WTC11 (cell line): ENCODE data around the gene OGA. TPM values are rescaled to one million over a fixed set of nuclear protein-coding genes. Genes with fewer than 3 reads are reported as not detected.

Experiments
- ATAC-seq: fragments of 200-7000 bp; cut with Tn5 transposase; 2 replicates; pipeline ENCODE4 v1.10.0; 2021; ENCODE audit warnings: mild to moderate bottlenecking, moderate library complexity
- CTCF ChIA-PET: fragments of 300-600 bp; sonication (Branson Sonifier 250); formaldehyde crosslinking; loops from one replicate; lab custom pipeline; 2021; ENCODE audit warnings: antibody characterized with exemption; lab: Charles Lee
- POLR2A ChIA-PET: fragments of 350-600 bp; sonication (Branson Sonifier 250); formaldehyde crosslinking; loops from one replicate; lab custom pipeline; 2021; ENCODE audit warnings: antibody characterized with exemption; lab: Charles Lee
- DNase-seq: peaks from one replicate; pipeline ENCODE4 v3.0.0; 2021; ENCODE audit warnings: low spot score
- H3K27ac Mint-ChIP-seq: 2 replicates; pipeline ENCODE4 v1.8.0; 2021; ENCODE audit warnings: mixed read lengths
- H3K27me3 Mint-ChIP-seq: 2 replicates; pipeline ENCODE4 v1.8.0; 2021; ENCODE audit warnings: low read depth, mild to moderate bottlenecking, moderate library complexity, mixed read lengths
- H3K36me3 Mint-ChIP-seq: 2 replicates; pipeline ENCODE4 v1.8.0; 2021; ENCODE audit warnings: mixed read lengths
- H3K4me1 Mint-ChIP-seq: 2 replicates; pipeline ENCODE4 v1.8.0; 2022; ENCODE audit warnings: mixed read lengths
- H3K4me3 Mint-ChIP-seq: 2 replicates; pipeline ENCODE4 v1.8.0; 2021; ENCODE audit warnings: mild to moderate bottlenecking, moderate library complexity, mixed read lengths
- H3K9me3 Mint-ChIP-seq: 2 replicates; pipeline ENCODE4 v1.8.0; 2021; ENCODE audit warnings: mixed read lengths
- ATF1 ChIP-seq: sonication (generic); formaldehyde crosslinking; IDR thresholded peaks from 2 replicates; pipeline ENCODE4 v1.8.1; 2023; ENCODE audit warnings: mild to moderate bottlenecking, moderate library complexity, missing genetic modification reagents
- CDX4 ChIP-seq: fragments of 250-450 bp; sonication (Bioruptor Pico); IDR thresholded peaks from 2 replicates; pipeline ENCODE4 v1.9.0; 2021; ENCODE audit warnings: moderate library complexity, mild to moderate bottlenecking, inconsistent platforms, borderline replicate concordance
- ELF4 ChIP-seq: sonication (generic); formaldehyde crosslinking; IDR thresholded peaks from 2 replicates; pipeline ENCODE4 v1.8.1; 2022; ENCODE audit warnings: low read depth, mild to moderate bottlenecking, moderate library complexity, missing genetic modification reagents
- FOXJ3 ChIP-seq: sonication (generic); formaldehyde crosslinking; IDR thresholded peaks from 2 replicates; pipeline ENCODE4 v1.9.0; 2021; ENCODE audit warnings: missing genetic modification reagents, mild to moderate bottlenecking, borderline replicate concordance
- FOXP1 ChIP-seq: sonication (generic); formaldehyde crosslinking; IDR thresholded peaks from 2 replicates; pipeline ENCODE4 v1.8.0; 2022; ENCODE audit warnings: missing genetic modification reagents, mild to moderate bottlenecking, moderate library complexity, borderline replicate concordance
- HMGA2 ChIP-seq: fragments of 250-450 bp; sonication (Bioruptor Pico); IDR thresholded peaks from 2 replicates; pipeline ENCODE4 v1.4.0; 2021; ENCODE audit warnings: mild to moderate bottlenecking, moderate library complexity
- HMGXB4 ChIP-seq: sonication (generic); formaldehyde crosslinking; IDR thresholded peaks from 2 replicates; pipeline ENCODE4 v1.8.1; 2023; ENCODE audit warnings: mild to moderate bottlenecking, moderate library complexity, missing genetic modification reagents
- JUN ChIP-seq: sonication (generic); formaldehyde crosslinking; IDR thresholded peaks from 2 replicates; pipeline ENCODE4 v1.8.0; 2023; ENCODE audit warnings: mild to moderate bottlenecking, missing genetic modification reagents
- MAX ChIP-seq: sonication (generic); formaldehyde crosslinking; IDR thresholded peaks from 2 replicates; pipeline ENCODE4 v1.8.0; 2022; ENCODE audit warnings: mild to moderate bottlenecking, missing genetic modification reagents
- MLX ChIP-seq: sonication (generic); formaldehyde crosslinking; IDR thresholded peaks from 2 replicates; pipeline ENCODE4 v1.8.1; 2023; ENCODE audit warnings: mild to moderate bottlenecking, missing genetic modification reagents, moderate library complexity
- NR1H2 ChIP-seq: sonication (generic); formaldehyde crosslinking; IDR thresholded peaks from 2 replicates; pipeline ENCODE4 v1.9.0; 2021; ENCODE audit warnings: mild to moderate bottlenecking, moderate library complexity, missing genetic modification reagents
- PREB ChIP-seq: sonication (generic); formaldehyde crosslinking; IDR thresholded peaks from 2 replicates; pipeline ENCODE4 v1.8.1; 2022; ENCODE audit warnings: mild to moderate bottlenecking, missing genetic modification reagents, moderate library complexity, borderline replicate concordance
- SMAD3 ChIP-seq: sonication (generic); formaldehyde crosslinking; IDR thresholded peaks from 2 replicates; pipeline ENCODE4 v1.8.0; 2022; ENCODE audit warnings: missing genetic modification reagents, mild to moderate bottlenecking, borderline replicate concordance
- SMAD4 ChIP-seq: sonication (generic); formaldehyde crosslinking; IDR thresholded peaks from 2 replicates; pipeline ENCODE4 v1.8.0; 2022; ENCODE audit warnings: mild to moderate bottlenecking, missing genetic modification reagents
- SP1 ChIP-seq: sonication (generic); formaldehyde crosslinking; conservative IDR thresholded peaks from 2 replicates; pipeline ENCODE4 v1.8.1; 2022; ENCODE audit warnings: missing genetic modification reagents
- ZNF396 ChIP-seq: fragments of 250-450 bp; sonication (Bioruptor Pico); IDR thresholded peaks from 2 replicates; pipeline ENCODE4 v1.8.0; 2021; ENCODE audit warnings: mild to moderate bottlenecking, moderate library complexity, borderline replicate concordance
- ZNF416 ChIP-seq: fragments of 250-450 bp; sonication (Bioruptor Pico); IDR thresholded peaks from 2 replicates; pipeline ENCODE4 v1.9.0; 2021; ENCODE audit warnings: mild to moderate bottlenecking, inconsistent platforms
- ZNF425 ChIP-seq: fragments of 250-450 bp; sonication (Bioruptor Pico); conservative IDR thresholded peaks from 2 replicates; pipeline ENCODE4 v1.9.0; 2021; ENCODE audit warnings: mild to moderate bottlenecking
- ZSCAN18 ChIP-seq: fragments of 250-450 bp; sonication (Bioruptor Pico); IDR thresholded peaks from 2 replicates; pipeline ENCODE4 v2.1.2; 2022; ENCODE audit warnings: mild to moderate bottlenecking, moderate library complexity
- total RNA-seq: library from RNA; stranded (reverse); gene quantifications from 3 replicates; pipeline ENCODE4 v1.2.3, GENCODE V29; 2021

Gene OGA
- total RNA-seq, 1 experiment from 2014 or later = 111 TPM

GRCh38 chr10:101772895-101773761, 45.1 kb downstream of the OGA start (continued):
- TF ChIP-seq FOXJ3 (CRISPR knock-in tag) (no peak), ZNF396 (CRISPR knock-in tag) (no peak), ATF1 (CRISPR knock-in tag) (no peak), ELF4 (CRISPR knock-in tag) (no peak)
- TF ChIP-seq, all 79 proteins: peak for 0

- POLR2A ChIA-PET = interaction anchor here (2.0 to 2.5 kb wide), 2 partner anchors 13 to 46 kb away, joined by 8 to 11 read pairs; partner anchors contain the start of gene OGA
- H3K36me3 Mint-ChIP-seq = no peaks in the 10 kb centered on the region
- no peak overlapping the region for H3K4me3 Mint-ChIP-seq
- CTCF ChIA-PET = interaction anchor here (0.8 to 8.3 kb wide), 14 partner anchors 10 to 677 kb away, joined by 3 to 110 read pairs (median 4); partner anchors contain the start of gene NPM3
- peaks cover 50% of the 10 kb centered on the region for H3K27me3 Mint-ChIP-seq
- TF ChIP-seq SMAD4 (CRISPR knock-in tag) (no peak), MLX (CRISPR knock-in tag) (no peak), MAX (CRISPR knock-in tag) (no peak), SMAD3 (CRISPR knock-in tag) (no peak), ZSCAN18 (no peak), HMGXB4 (no peak), PREB (CRISPR knock-in tag) (no peak), FOXP1 (CRISPR knock-in tag) (no peak), ZNF425 (CRISPR knock-in tag) (no peak), ZNF416 (CRISPR knock-in tag) (no peak), HMGA2 (CRISPR knock-in tag) (no peak), NR1H2 (CRISPR knock-in tag) (no peak), SP1 (CRISPR knock-in tag) (no peak), CDX4 (CRISPR knock-in tag) (no peak), JUN (no peak)
- no peak overlapping the region for H3K27ac Mint-ChIP-seq
- ATAC-seq (no peak), DNase-seq (no peak)
- no peaks in the 10 kb centered on the region for H3K9me3 Mint-ChIP-seq
- peaks cover 36% of the 10 kb centered on the region for H3K4me1 Mint-ChIP-seq
Measured at GRCh38 chr10:101772017-101772894, 46.0 kb downstream of the OGA start.
